ENCODE measurements around the gene OSCP1. TPM values are rescaled to one million over a fixed set of nuclear protein-coding genes. Genes with fewer than 3 reads are reported as not detected.

The OSCP1 gene
- total RNA-seq, 1 donor from 2014 or later, result 0.59 TPM

DNA sequence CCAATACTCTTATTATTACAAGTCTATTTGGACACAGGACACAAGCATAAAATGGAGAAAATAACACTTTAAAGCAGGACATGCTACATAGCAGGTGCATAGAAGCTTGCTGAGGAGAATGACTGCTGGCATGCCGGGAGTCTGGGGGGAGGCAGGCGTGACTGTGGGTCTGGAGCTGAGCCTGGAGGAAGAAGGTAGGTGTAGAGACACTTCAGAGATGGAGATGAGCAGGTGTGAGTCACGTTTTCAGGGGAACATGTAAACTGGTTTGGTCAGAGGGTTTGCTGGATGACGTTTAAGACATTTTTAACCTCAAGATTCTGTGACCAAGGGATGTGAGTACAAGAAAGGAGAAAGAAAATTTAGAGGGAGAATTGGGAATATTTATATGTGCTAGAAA, 24.5 kb downstream of the OSCP1 start:
- Mint-ChIP-seq H3K4me3 (ENCODE audit: low read depth) (no peak overlapping the region), H3K36me3 (ENCODE audit: low read depth) (no peaks in the 10 kb centered on the region), H3K9me3 (no peaks in the 10 kb centered on the region), H3K27me3 (ENCODE audit: low read depth) (peaks cover 1% of the 10 kb centered on the region), H3K27ac (no peak overlapping the region), H3K4me1 (ENCODE audit: low read depth) (peaks cover 6% of the 10 kb centered on the region)
- intact Hi-C loops (cut with micrococcal nuclease), result loop anchor here (10.0 kb wide), 1 partner anchor 271 kb away; the partner anchor contains the start of gene MAP7D1
- DNase-seq (ENCODE audit: low spot score), result no peak

DNA sequence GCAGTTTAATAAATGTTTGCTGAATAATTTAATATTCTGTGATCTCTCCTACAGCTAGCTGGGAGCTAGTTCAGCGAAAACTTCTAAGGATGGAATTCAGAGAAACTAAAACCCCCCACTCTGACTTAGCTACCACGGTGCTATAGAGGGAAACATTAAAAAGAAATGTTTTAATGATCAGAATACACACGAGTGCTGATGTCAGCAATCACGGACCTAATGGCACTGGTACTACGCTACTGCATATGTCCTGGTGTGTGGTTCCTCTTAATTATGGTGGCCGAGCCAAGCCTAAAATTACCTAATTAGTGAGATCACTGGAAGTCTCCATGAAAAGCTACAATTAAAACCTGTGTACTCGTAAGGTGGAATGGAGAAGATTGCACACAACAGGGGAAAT, 28.6 kb downstream of the OSCP1 start:
- no peaks in the 10 kb centered on the region for H3K9me3 Mint-ChIP-seq
- no peak for DNase-seq (ENCODE audit: low spot score)
- no peak overlapping the region for H3K4me3 Mint-ChIP-seq (ENCODE audit: low read depth)
- peaks cover 12% of the 10 kb centered on the region for H3K4me1 Mint-ChIP-seq (ENCODE audit: low read depth)
- H3K27ac Mint-ChIP-seq, result no peak overlapping the region
- no peaks in the 10 kb centered on the region for H3K36me3 Mint-ChIP-seq (ENCODE audit: low read depth)
- intact Hi-C loops (cut with micrococcal nuclease), result loop anchor here (2.0 to 10.0 kb wide), 5 partner anchors 23 to 321 kb away; partner anchors contain the start of genes MAP7D1 and STK40
- no peaks in the 10 kb centered on the region for H3K27me3 Mint-ChIP-seq (ENCODE audit: low read depth)

- DNase-seq (ENCODE audit: low spot score), result peak; percentile 82
- Mint-ChIP-seq H3K27ac (peak overlapping the region; percentile 53), H3K27me3 (ENCODE audit: low read depth) (no peaks in the 10 kb centered on the region), H3K36me3 (ENCODE audit: low read depth) (no peaks in the 10 kb centered on the region), H3K4me1 (ENCODE audit: low read depth) (peaks cover 11% of the 10 kb centered on the region), H3K9me3 (no peaks in the 10 kb centered on the region), H3K4me3 (ENCODE audit: low read depth) (no peak overlapping the region)
- intact Hi-C loops (cut with micrococcal nuclease), result loop anchor here (1.0 to 10.0 kb wide), 6 partner anchors 22 to 320 kb away; partner anchors contain the start of genes MAP7D1 and STK40
Observed at GRCh38 chr1:36420836-36421317, 29.4 kb downstream of the OSCP1 start.

GRCh38 chr1:36420409-36420808, 29.8 kb downstream of the OSCP1 start:
- DNase-seq (ENCODE audit: low spot score), result no peak
- peak overlapping the region; percentile 53 for H3K27ac Mint-ChIP-seq
- no peaks in the 10 kb centered on the region for H3K9me3 Mint-ChIP-seq
- H3K4me1 Mint-ChIP-seq (ENCODE audit: low read depth), result peaks cover 8% of the 10 kb centered on the region
- intact Hi-C loops (cut with micrococcal nuclease), result loop anchor here (1.0 to 10.0 kb wide), 6 partner anchors 22 to 320 kb away; partner anchors contain the start of genes MAP7D1 and STK40
- no peaks in the 10 kb centered on the region for H3K36me3 Mint-ChIP-seq (ENCODE audit: low read depth)
- no peaks in the 10 kb centered on the region for H3K27me3 Mint-ChIP-seq (ENCODE audit: low read depth)
- H3K4me3 Mint-ChIP-seq (ENCODE audit: low read depth), result no peak overlapping the region

DNA sequence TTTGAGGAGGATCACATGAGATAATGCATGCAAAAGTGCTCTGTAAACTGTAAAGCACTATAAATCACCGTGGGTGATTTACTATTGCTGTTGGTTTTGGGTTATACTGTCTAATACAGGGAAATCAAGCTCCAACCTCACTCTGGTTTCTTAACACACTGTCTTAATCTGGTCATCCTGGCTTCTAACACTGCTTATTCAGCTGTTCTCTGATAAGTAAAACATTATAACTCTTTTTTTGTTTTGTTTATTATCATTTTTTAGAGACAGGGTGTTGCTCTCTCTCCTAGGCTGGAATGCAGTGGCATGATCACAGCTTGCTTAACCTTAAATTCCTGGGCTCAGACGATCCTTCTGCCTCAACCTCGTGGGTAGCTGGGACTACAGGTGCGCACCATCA, 30.7 kb downstream of the OSCP1 start:
- intact Hi-C loops (cut with micrococcal nuclease), result no loop called here
- Mint-ChIP-seq H3K4me3 (ENCODE audit: low read depth) (no peak overlapping the region), H3K4me1 (ENCODE audit: low read depth) (peaks cover 8% of the 10 kb centered on the region), H3K9me3 (no peaks in the 10 kb centered on the region), H3K27me3 (ENCODE audit: low read depth) (no peaks in the 10 kb centered on the region), H3K36me3 (ENCODE audit: low read depth) (no peaks in the 10 kb centered on the region), H3K27ac (no peak overlapping the region)
- no peak for DNase-seq (ENCODE audit: low spot score)

- Mint-ChIP-seq H3K4me1 (ENCODE audit: low read depth) (peaks cover 8% of the 10 kb centered on the region), H3K4me3 (ENCODE audit: low read depth) (no peak overlapping the region), H3K27me3 (ENCODE audit: low read depth) (no peaks in the 10 kb centered on the region), H3K9me3 (no peaks in the 10 kb centered on the region), H3K27ac (no peak overlapping the region), H3K36me3 (ENCODE audit: low read depth) (no peaks in the 10 kb centered on the region)
- no peak for DNase-seq (ENCODE audit: low spot score)
- intact Hi-C loops (cut with micrococcal nuclease), result no loop called here
Observed at GRCh38 chr1:36419140-36419539, 31.1 kb downstream of the OSCP1 start.

DNA sequence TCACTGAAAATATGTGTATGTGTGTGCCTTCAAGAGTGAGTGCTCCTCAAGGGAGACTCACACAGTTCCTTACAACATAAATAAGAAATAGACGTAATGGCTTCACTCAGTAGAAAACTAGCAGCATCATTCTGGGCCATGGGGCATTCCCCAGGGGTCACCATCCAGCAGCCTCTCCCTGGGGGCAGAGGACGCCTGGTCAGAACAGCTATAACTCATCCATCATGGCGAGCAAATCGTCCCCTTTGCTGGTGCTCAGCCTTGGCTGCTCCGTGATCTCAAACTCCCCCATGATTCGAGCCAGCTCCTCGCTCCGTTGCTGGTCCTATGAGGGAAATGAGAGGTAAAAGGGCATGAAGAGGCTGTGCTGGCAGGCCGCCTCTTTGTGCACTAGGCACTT, 32.3 kb downstream of the OSCP1 start:
- H3K27me3 Mint-ChIP-seq (ENCODE audit: low read depth), result no peaks in the 10 kb centered on the region
- H3K36me3 Mint-ChIP-seq (ENCODE audit: low read depth), result no peaks in the 10 kb centered on the region
- DNase-seq (ENCODE audit: low spot score), result no peak
- no peaks in the 10 kb centered on the region for H3K9me3 Mint-ChIP-seq
- intact Hi-C loops (cut with micrococcal nuclease), result no loop called here
- peaks cover 8% of the 10 kb centered on the region for H3K4me1 Mint-ChIP-seq (ENCODE audit: low read depth)
- no peak overlapping the region for H3K4me3 Mint-ChIP-seq (ENCODE audit: low read depth)
- H3K27ac Mint-ChIP-seq, result no peak overlapping the region

GRCh38 chr1:36415661-36416326, 34.5 kb downstream of the OSCP1 start:
- Mint-ChIP-seq H3K4me3 (ENCODE audit: low read depth) (no peak overlapping the region), H3K4me1 (ENCODE audit: low read depth) (peaks cover 16% of the 10 kb centered on the region), H3K9me3 (peaks cover 5% of the 10 kb centered on the region)

DNA sequence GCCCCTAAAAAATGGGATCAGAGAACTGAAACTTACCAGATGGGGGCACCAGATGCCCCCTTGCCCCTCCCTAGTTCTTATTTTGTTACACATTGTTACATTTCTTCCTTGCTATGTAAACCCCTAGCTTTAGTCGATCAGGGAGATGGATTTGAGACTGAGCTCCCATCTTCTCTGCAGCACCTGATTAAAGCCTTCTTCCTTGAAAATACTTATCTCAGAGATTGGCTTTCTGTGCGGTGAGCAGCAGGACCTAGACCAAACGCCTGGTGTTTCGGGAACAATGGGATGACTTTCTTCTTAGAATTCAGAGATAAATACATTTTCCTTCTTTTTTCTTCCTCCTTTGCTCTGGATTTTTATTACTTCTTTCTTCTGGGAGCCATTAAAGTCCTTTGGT, 35.9 kb downstream of the OSCP1 start:
- H3K27ac Mint-ChIP-seq, result no peak overlapping the region
- no peaks in the 10 kb centered on the region for H3K27me3 Mint-ChIP-seq (ENCODE audit: low read depth)
- peaks cover 5% of the 10 kb centered on the region for H3K9me3 Mint-ChIP-seq
- H3K4me3 Mint-ChIP-seq (ENCODE audit: low read depth), result no peak overlapping the region
- peaks cover 12% of the 10 kb centered on the region for H3K4me1 Mint-ChIP-seq (ENCODE audit: low read depth)
- DNase-seq (ENCODE audit: low spot score), result no peak
- H3K36me3 Mint-ChIP-seq (ENCODE audit: low read depth), result peaks cover 4% of the 10 kb centered on the region
- intact Hi-C loops (cut with micrococcal nuclease), result no loop called here

More at GRCh38 chr1:36415661-36416326, 34.5 kb downstream of the OSCP1 start:
- H3K36me3 Mint-ChIP-seq (ENCODE audit: low read depth), result peaks cover 4% of the 10 kb centered on the region
- H3K27ac Mint-ChIP-seq, result no peak overlapping the region
- intact Hi-C loops (cut with micrococcal nuclease), result no loop called here
- no peak for DNase-seq (ENCODE audit: low spot score)
- no peaks in the 10 kb centered on the region for H3K27me3 Mint-ChIP-seq (ENCODE audit: low read depth)

GRCh38 chr1:36411674-36412648, 38.3 kb downstream of the OSCP1 start:
- peak; percentile 45 for DNase-seq (ENCODE audit: low spot score)
- Mint-ChIP-seq H3K27ac (peak overlapping the region; percentile 81), H3K4me1 (ENCODE audit: low read depth) (peaks cover 12% of the 10 kb centered on the region), H3K4me3 (ENCODE audit: low read depth) (no peak overlapping the region), H3K9me3 (peaks cover 5% of the 10 kb centered on the region), H3K27me3 (ENCODE audit: low read depth) (no peaks in the 10 kb centered on the region), H3K36me3 (ENCODE audit: low read depth) (peaks cover 4% of the 10 kb centered on the region)
- intact Hi-C loops (cut with micrococcal nuclease), result no loop called here

DNA sequence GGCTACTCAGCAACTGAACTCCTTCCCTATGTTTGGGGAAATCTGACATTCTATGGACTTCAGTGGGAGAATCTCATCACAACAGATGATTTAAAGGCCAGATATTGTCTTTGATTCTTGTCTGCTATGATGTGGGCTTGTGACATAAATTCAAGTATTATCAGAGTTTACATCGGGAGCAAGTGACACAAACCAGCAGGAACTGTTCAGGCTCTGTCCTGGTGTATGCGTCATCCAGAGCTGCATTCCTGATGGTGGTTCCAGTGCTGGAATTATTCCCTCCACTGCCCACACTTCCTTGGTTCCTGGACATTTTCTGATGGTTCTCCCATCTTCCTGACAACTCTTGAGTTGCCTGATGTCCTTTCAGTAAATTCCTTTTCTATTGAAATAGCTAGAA, 41.8 kb downstream of the OSCP1 start:
- H3K4me1 Mint-ChIP-seq (ENCODE audit: low read depth), result peaks cover 15% of the 10 kb centered on the region
- DNase-seq (ENCODE audit: low spot score), result no peak
- no peak overlapping the region for H3K4me3 Mint-ChIP-seq (ENCODE audit: low read depth)
- H3K36me3 Mint-ChIP-seq (ENCODE audit: low read depth), result peaks cover 4% of the 10 kb centered on the region
- peaks cover 5% of the 10 kb centered on the region for H3K9me3 Mint-ChIP-seq
- intact Hi-C loops (cut with micrococcal nuclease), result no loop called here
- H3K27ac Mint-ChIP-seq, result no peak overlapping the region
- no peaks in the 10 kb centered on the region for H3K27me3 Mint-ChIP-seq (ENCODE audit: low read depth)

DNA sequence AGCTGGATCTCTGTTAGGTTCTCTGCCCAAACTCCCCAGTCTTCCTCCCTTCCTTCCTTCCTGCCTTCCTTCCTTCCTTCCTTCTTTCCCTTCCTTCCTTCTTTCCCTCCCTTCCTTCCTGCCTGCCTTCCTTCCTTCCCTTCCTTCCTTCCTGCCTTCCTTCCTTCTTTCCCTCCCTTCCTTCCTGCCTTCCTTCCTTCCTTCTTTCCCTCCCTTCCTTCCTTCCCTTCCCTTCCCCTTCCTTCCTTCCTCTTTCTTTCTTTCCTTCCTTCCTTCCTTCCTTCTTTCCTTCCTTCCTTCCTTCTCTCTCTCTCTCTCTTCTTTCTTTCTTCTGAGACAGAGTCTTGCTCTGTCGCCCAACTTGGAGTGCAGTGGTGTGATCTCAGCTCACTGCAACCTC, 43.8 kb downstream of the OSCP1 start:
- intact Hi-C loops (cut with micrococcal nuclease), result no loop called here
- Mint-ChIP-seq H3K9me3 (peaks cover 2% of the 10 kb centered on the region), H3K36me3 (ENCODE audit: low read depth) (peaks cover 2% of the 10 kb centered on the region), H3K27me3 (ENCODE audit: low read depth) (no peaks in the 10 kb centered on the region), H3K4me3 (ENCODE audit: low read depth) (no peak overlapping the region), H3K4me1 (ENCODE audit: low read depth) (peaks cover 6% of the 10 kb centered on the region), H3K27ac (no peak overlapping the region)
- DNase-seq (ENCODE audit: low spot score), result no peak

GRCh38 chr1:36402504-36402890, 47.8 kb downstream of the OSCP1 start:
- Mint-ChIP-seq H3K4me3 (ENCODE audit: low read depth) (no peak overlapping the region), H3K4me1 (ENCODE audit: low read depth) (peaks cover 9% of the 10 kb centered on the region), H3K9me3 (no peaks in the 10 kb centered on the region), H3K27ac (no peak overlapping the region), H3K36me3 (ENCODE audit: low read depth) (peaks cover 5% of the 10 kb centered on the region), H3K27me3 (ENCODE audit: low read depth) (no peaks in the 10 kb centered on the region)
- intact Hi-C loops (cut with micrococcal nuclease), result no loop called here
- DNase-seq (ENCODE audit: low spot score), result no peak
